HEK293 (cell line): ENCODE data around the gene PPP1R1A.
A peak's percentile ranks its signal among the peaks of the same experiment; 100 is the strongest.

Experiments used
- CTCF ChIP-seq: fragments of 450-650 bp; formaldehyde crosslinking; IDR thresholded peaks from 2 replicates; pipeline ENCODE4 v1.5.1; 2016; ENCODE audit warnings: missing biosample characterization, missing genetic modification characterization
- PRDM4 ChIP-seq: fragments of 450-650 bp; formaldehyde crosslinking; IDR thresholded peaks from 2 replicates; pipeline ENCODE4 v1.5.1; 2017; ENCODE audit warnings: missing biosample characterization, missing genetic modification characterization
- TF ChIP-seq, protein P1 (sequence below): fragments of 450-650 bp; formaldehyde crosslinking; IDR thresholded peaks from 2 replicates; pipeline ENCODE4 v1.5.1; 2017; ENCODE audit warnings: missing biosample characterization, mild to moderate bottlenecking, missing genetic modification characterization, moderate library complexity
- TF ChIP-seq, protein P2 (sequence below): fragments of 450-650 bp; formaldehyde crosslinking; IDR thresholded peaks from 2 replicates; pipeline ENCODE4 v1.5.1; 2016; ENCODE audit warnings: missing biosample characterization, missing genetic modification characterization

- TF ChIP-seq CTCF (peak; percentile 73), PRDM4 (tag by site-specific recombination) (0 out of 2 replicates have a peak, but pooled peaks have one; percentile 10)
- TF ChIP-seq, protein P1, sequence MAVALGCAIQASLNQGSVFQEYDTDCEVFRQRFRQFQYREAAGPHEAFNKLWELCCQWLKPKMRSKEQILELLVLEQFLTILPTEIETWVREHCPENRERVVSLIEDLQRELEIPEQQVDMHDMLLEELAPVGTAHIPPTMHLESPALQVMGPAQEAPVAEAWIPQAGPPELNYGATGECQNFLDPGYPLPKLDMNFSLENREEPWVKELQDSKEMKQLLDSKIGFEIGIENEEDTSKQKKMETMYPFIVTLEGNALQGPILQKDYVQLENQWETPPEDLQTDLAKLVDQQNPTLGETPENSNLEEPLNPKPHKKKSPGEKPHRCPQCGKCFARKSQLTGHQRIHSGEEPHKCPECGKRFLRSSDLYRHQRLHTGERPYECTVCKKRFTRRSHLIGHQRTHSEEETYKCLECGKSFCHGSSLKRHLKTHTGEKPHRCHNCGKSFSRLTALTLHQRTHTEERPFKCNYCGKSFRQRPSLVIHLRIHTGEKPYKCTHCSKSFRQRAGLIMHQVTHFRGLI (tag by site-specific recombination): no peak
- TF ChIP-seq, protein P2, sequence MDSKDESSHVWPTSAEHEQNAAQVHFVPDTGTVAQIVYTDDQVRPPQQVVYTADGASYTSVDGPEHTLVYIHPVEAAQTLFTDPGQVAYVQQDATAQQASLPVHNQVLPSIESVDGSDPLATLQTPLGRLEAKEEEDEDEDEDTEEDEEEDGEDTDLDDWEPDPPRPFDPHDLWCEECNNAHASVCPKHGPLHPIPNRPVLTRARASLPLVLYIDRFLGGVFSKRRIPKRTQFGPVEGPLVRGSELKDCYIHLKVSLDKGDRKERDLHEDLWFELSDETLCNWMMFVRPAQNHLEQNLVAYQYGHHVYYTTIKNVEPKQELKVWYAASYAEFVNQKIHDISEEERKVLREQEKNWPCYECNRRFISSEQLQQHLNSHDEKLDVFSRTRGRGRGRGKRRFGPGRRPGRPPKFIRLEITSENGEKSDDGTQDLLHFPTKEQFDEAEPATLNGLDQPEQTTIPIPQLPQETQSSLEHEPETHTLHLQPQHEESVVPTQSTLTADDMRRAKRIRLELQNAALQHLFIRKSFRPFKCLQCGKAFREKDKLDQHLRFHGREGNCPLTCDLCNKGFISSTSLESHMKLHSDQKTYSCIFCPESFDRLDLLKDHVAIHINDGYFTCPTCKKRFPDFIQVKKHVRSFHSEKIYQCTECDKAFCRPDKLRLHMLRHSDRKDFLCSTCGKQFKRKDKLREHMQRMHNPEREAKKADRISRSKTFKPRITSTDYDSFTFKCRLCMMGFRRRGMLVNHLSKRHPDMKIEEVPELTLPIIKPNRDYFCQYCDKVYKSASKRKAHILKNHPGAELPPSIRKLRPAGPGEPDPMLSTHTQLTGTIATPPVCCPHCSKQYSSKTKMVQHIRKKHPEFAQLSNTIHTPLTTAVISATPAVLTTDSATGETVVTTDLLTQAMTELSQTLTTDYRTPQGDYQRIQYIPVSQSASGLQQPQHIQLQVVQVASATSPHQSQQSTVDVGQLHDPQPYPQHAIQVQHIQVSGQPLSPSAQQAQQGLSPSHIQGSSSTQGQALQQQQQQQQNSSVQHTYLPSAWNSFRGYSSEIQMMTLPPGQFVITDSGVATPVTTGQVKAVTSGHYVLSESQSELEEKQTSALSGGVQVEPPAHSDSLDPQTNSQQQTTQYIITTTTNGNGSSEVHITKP (tag by site-specific recombination): 0 out of 2 replicates have a peak, but pooled peaks have one; percentile 7
These were observed 14.8 kb upstream of the PPP1R1A start for GRCh38 chr12:54603173-54603814.
